Adrenal gland (tissue), 12 donors: ENCODE data around the gene AMMECR1. TPM values are rescaled to one million over a fixed set of nuclear protein-coding genes. Genes with fewer than 3 reads are reported as not detected.

Experiments
- DNase-seq, 7 donors: peaks; one replicate each; pipeline ENCODE4 v3.0.0-alpha.2; 2019 to 2020
- H3K27ac ChIP-seq, 5 donors: fragments of 200-600 bp; sonication (generic) in 4 of 5; 1 replicate in 3 of 5; 2 replicates in 2 of 5; pipeline versions ENCODE4 v1.5.1 to v1.8.0; 2016 to 2020; ENCODE audit warnings: mild to moderate bottlenecking in 1 of 5
- H3K27me3 ChIP-seq: fragments of 200-600 bp; 2 replicates; pipeline ENCODE4 v1.8.0; 2021
- H3K36me3 ChIP-seq, 2 donors: fragments of 200-600 bp; replicated peaks in 1 of 2; 1 replicate in 1 of 2; 2 replicates in 1 of 2; pipeline versions ENCODE4 v1.5.1 to v1.8.0; 2018 to 2022
- H3K4me1 ChIP-seq, 2 donors: fragments of 200-600 bp; replicated peaks in 1 of 2; 1 replicate in 1 of 2; 2 replicates in 1 of 2; pipeline versions ENCODE4 v1.5.1 to v1.8.0; 2018 to 2021
- H3K4me3 ChIP-seq, 4 donors: fragments of 200-600 bp; sonication (generic) in 3 of 4; one replicate each; pipeline ENCODE4 v1.5.1; 2016 to 2018
- H3K9me3 ChIP-seq, 3 donors: fragments of 200-600 bp; sonication (generic) in 1 of 3; replicated peaks in 1 of 3; 1 replicate in 2 of 3; 2 replicates in 1 of 3; pipeline versions ENCODE4 v1.5.1 to v1.8.0; 2016 to 2021
- POLR2A ChIP-seq, 2 donors: fragments of 450-650 bp; IDR thresholded peaks; one replicate each; pipeline ENCODE4 v1.6.1; 2017; ENCODE audit warnings: antibody characterized with exemption in 2 of 2, mild to moderate bottlenecking in 2 of 2, moderate library complexity in 1 of 2
- WGBS, 4 donors: extraction: QIAGEN DNeasy Blood & Tissue Kit in 2 of 4; methylation state at CpG; one replicate each; pipeline versions ENCODE4 v1.1.5 to v1.1.7; 2013 to 2017; 5-methylcytosine and 5-hydroxymethylcytosine counted together
- intact Hi-C, 2 donors: fragments of 100-400 bp; cut with DNase I; formaldehyde crosslinking; loops; one replicate each; pipeline versions ENCODE4 v1.14.1 to v1.15.0; 2022 to 2023
- polyA plus RNA-seq, 3 donors: library from polyadenylated mRNA; stranded (reverse); fragments of 200-250 nt in 2 of 3; fragments of 350-450 nt in 1 of 3; fragmentation: Illumina TruSeq in 1 of 3; extraction: RNeasy Lipid Tissue Mini Kit (QIAGEN cat#74804) in 1 of 3; gene quantifications; one replicate each; pipeline ENCODE4 v1.2.3, GENCODE V29; 2013 to 2014
- total RNA-seq, 9 donors: library from RNA; depleted of rRNA in 4 of 9; stranded (reverse); fragments of >200 nt in 4 of 9; fragments of 120-200 nt in 1 of 9; fragmentation: NEBNext Ultra II Directional in 1 of 9; extraction: Animal tissue kit (Norgen Biotek cat#: 25700) in 1 of 9; gene quantifications; one replicate each; pipeline versions ENCODE4 v1.1.0 to v1.2.4, GENCODE V29; 2013 to 2023
- TF ChIP-seq, protein P1 (sequence below), 6 experiments: fragments of 450-650 bp in 4 of 6; fragments of 200-600 bp in 2 of 6; sonication (generic) in 1 of 6; IDR thresholded peaks; 1 replicate in 5 of 6; 2 replicates in 1 of 6; pipeline versions ENCODE4 v1.5.1 to v1.8.0; 2016 to 2021; ENCODE audit warnings: antibody characterized with exemption in 6 of 6, mild to moderate bottlenecking in 2 of 6, moderate library complexity in 1 of 6
- donor health status: healthy with polysubstance abuse.
- donor health status: Bipolar disorder and iron deficiency.
- donor health status: DM: yes; HTN: yes; CAD: no.
- donor health status: DM: no; HTN: no; CAD: no.
- donor health status: DM: no; HTN: no; CAD: no.
- donor health status: DM: yes; HTN: yes; CAD: no.

The AMMECR1 gene
- total and polyA plus RNA-seq, 12 donors = 2.6 to 20.1 (median 7.8) TPM

- intact Hi-C loops = no loop called here
- no peak overlapping the region for H3K4me3 ChIP-seq
- TF ChIP-seq, protein P1, sequence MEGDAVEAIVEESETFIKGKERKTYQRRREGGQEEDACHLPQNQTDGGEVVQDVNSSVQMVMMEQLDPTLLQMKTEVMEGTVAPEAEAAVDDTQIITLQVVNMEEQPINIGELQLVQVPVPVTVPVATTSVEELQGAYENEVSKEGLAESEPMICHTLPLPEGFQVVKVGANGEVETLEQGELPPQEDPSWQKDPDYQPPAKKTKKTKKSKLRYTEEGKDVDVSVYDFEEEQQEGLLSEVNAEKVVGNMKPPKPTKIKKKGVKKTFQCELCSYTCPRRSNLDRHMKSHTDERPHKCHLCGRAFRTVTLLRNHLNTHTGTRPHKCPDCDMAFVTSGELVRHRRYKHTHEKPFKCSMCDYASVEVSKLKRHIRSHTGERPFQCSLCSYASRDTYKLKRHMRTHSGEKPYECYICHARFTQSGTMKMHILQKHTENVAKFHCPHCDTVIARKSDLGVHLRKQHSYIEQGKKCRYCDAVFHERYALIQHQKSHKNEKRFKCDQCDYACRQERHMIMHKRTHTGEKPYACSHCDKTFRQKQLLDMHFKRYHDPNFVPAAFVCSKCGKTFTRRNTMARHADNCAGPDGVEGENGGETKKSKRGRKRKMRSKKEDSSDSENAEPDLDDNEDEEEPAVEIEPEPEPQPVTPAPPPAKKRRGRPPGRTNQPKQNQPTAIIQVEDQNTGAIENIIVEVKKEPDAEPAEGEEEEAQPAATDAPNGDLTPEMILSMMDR (IDR thresholded peaks at IDR 0.05) = no peak
- TF ChIP-seq POLR2A (IDR thresholded peaks at IDR 0.05) = no peak
- H3K36me3 ChIP-seq = no peaks in the 10 kb centered on the region
- H3K4me1 ChIP-seq = no peaks in the 10 kb centered on the region
- no peak for DNase-seq
- H3K9me3 ChIP-seq = no peaks in the 10 kb centered on the region
- 86 to 100% (median 94%) methylated on average over 1 of the region's 1 CpG for WGBS, 4 donors
- no peaks in the 10 kb centered on the region for H3K27me3 ChIP-seq
- no peak overlapping the region for H3K27ac ChIP-seq
Observed at GRCh38 chrX:110259117-110259516, 58.8 kb downstream of the AMMECR1 start.

DNA sequence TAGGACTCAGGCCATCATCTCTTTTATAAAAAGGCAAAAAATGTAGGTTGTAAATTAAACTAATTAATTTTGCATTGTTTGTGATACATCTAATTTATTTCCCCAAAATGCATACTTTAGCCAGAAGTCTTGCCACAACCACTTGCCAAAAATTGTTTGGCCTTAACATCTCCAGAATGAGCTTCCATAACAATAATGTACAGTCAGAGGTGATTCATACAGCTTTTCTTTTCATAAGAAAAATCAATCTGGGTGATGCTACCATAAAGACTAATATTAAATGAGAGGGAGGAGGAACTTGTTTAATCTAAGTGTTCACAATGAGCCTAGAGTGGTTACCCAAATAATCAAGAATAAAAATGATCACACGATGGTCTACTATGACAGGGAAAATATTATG lies 59.3 kb downstream of the AMMECR1 start:
- DNase-seq = no peak
- H3K9me3 ChIP-seq = no peaks in the 10 kb centered on the region
- intact Hi-C loops = no loop called here
- H3K27ac ChIP-seq = no peak overlapping the region
- H3K4me1 ChIP-seq = no peaks in the 10 kb centered on the region
- TF ChIP-seq POLR2A (IDR thresholded peaks at IDR 0.05) = no peak
- TF ChIP-seq, protein P1 (IDR thresholded peaks at IDR 0.05) = no peak
- no peaks in the 10 kb centered on the region for H3K36me3 ChIP-seq
- no peak overlapping the region for H3K4me3 ChIP-seq
- 78 to 100% (median 85%) methylated on average over 1 of the region's 1 CpG for WGBS, 4 donors
- no peaks in the 10 kb centered on the region for H3K27me3 ChIP-seq

DNA sequence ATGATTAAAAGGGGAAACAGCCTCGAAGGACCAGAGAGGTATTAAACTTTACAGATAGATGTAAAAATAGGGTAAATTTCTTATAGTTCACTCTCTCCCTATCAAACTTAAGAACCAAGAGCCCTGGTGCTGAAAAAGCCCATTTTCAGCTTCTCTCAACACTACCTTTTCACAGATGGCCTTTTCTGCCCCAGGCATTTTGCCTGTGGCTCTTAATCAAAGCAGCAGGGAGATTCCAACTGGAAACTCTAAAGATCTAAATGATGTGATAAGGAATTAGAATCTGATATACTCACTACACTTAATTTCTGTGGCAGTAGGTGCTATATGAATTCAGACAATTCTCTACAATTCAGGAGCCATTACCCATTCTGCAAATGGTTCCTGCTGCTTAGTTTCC lies 60.0 kb downstream of the AMMECR1 start:
- DNase-seq = no peak
- TF ChIP-seq, protein P1 (IDR thresholded peaks at IDR 0.05) = no peak
- TF ChIP-seq POLR2A (IDR thresholded peaks at IDR 0.05) = no peak
- Histone ChIP-seq H3K4me3 (no peak overlapping the region), H3K9me3 (no peaks in the 10 kb centered on the region), H3K36me3 (no peaks in the 10 kb centered on the region), H3K27me3 (no peaks in the 10 kb centered on the region), H3K27ac (no peak overlapping the region), H3K4me1 (no peaks in the 10 kb centered on the region)
- 37 to 78% (median 61%) methylated on average over 1 of the region's 1 CpG for WGBS, 4 donors
- intact Hi-C loops = no loop called here

- intact Hi-C loops = no loop called here
- 74 to 98% (median 86%) methylated on average over 7 of the region's 7 CpGs for WGBS, 4 donors
Observed at GRCh38 chrX:110252711-110253110, 65.2 kb downstream of the AMMECR1 start.

More at GRCh38 chrX:110252711-110253110, 65.2 kb downstream of the AMMECR1 start:
- H3K27me3 ChIP-seq = no peaks in the 10 kb centered on the region
- no peaks in the 10 kb centered on the region for H3K9me3 ChIP-seq
- H3K36me3 ChIP-seq = no peaks in the 10 kb centered on the region
- H3K4me1 ChIP-seq = no peaks in the 10 kb centered on the region
- no peak overlapping the region for H3K27ac ChIP-seq
- no peak overlapping the region for H3K4me3 ChIP-seq
- TF ChIP-seq, protein P1 (IDR thresholded peaks at IDR 0.05) = no peak
- no peak for TF ChIP-seq POLR2A (IDR thresholded peaks at IDR 0.05)
- no peak for DNase-seq
